LNCaP clone FGC (cell line): ENCODE measurements around the gene SCIN.

Experiments
- DNase-seq: peaks from one replicate; pipeline ENCODE4 v3.0.0-alpha.2; 2011; ENCODE audit warnings: low read depth
- H3K4me3 ChIP-seq: 2 replicates; pipeline ENCODE4 v1.5.1; 2011; ENCODE audit warnings: mild to moderate bottlenecking, low read depth, low read length, control low read depth
- CTCF ChIP-seq: IDR thresholded peaks from 2 replicates; pipeline ENCODE4 v1.5.1; 2012; ENCODE audit warnings: mild to moderate bottlenecking; ENCODE audit not compliant: control insufficient read depth, insufficient read depth; ENCODE audit errors: extremely low read depth

The SCIN gene

DNA sequence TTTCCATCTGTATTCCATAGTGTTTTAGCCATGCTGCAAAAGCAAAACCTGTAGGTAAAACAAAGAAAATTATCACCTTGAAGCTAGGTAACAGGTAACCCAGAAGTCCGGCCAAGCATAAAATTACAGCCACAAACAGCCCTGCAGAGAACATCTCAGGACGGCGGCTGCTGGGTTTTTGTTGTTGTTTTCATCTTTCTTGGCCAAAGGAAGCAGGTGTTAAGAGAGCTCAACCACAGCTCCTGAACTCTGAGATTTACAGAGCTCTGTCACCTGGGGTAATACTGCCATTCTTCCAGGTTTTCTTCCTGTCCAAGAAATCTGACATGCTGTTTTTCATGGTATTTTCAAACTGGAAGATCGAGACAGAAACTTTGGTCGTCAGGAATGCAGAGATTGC lies 847 bp upstream of the SCIN start:
- H3K4me3 ChIP-seq = no peak overlapping the region
- no peak for DNase-seq
- TF ChIP-seq CTCF = no peak

- peak overlapping the region; percentile 48 for H3K4me3 ChIP-seq
- no peak for DNase-seq
- no peak for TF ChIP-seq CTCF
Measured at GRCh38 chr7:12570168-12570533, 369 bp upstream of the SCIN start.

DNA sequence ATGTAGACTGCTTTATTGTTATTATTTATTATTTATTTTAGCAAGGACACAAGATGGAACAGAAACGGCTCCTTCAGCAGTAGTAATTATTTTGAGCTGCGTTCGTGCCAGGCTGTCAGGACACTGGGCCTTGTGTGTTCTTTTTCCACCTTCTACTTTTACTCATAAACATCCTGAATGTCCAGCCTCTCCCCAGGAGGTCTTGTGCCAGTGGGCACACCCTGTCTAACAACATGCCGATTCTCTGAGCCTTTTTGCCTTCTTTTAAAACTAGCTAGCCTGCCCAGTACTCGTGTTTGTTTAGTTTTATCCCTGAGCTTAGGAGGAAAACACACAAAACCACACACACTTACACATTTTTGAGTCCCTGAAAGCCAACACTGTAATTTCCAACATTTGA lies 1.2 kb downstream of the SCIN start:
- no peak overlapping the region for H3K4me3 ChIP-seq
- no peak for TF ChIP-seq CTCF
- no peak for DNase-seq

DNA sequence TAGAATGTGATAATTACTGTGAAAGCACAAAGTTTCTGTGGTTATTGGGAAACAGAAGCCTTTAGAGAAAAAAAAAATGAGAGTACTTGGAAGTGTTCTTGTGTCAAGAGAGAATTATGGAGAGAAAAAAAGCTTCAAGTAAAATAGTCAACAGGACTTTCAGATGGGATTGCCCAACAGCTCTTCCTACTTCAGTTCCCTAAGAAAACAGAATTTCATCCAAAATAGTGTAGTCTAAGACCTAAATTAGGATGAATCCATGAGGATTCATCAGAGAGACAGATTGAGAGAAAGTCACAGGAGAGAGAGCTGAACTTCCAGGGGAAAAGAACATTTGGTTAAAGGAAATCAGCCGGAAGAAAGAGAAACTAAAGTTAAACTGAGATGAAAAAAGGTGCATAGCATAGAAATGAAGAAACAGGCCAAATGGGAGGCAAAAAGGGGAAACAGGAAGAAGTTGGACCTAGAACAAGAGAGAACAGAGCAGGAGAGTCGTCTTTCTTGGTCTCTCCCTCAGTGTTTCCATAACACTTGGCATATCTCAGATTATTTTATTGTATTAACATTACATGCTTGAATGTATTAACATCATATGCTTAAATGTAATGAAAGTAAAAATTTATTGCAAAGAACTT lies 2.5 kb downstream of the SCIN start:
- no peak for DNase-seq
- no peak overlapping the region for H3K4me3 ChIP-seq
- TF ChIP-seq CTCF = no peak

DNA sequence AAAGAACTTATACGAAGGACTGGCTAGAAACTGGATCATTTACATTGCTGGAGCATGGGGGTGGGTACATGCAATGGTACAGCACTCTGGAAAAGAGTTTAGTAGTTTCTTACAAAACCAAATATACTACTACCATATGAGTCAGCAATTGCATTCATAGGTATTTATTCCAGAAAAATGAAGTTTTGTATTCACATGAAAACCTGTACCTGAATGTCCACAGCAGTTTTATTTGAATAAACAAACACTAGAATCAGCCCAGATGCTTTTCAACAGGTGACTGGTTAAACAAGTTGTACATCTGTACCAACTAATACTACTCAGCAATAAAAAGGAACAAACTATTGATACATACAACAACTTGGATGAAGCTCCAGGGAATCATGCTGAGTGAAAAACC lies 3.4 kb downstream of the SCIN start:
- TF ChIP-seq CTCF = no peak
- DNase-seq = peak; percentile 49
- H3K4me3 ChIP-seq = no peak overlapping the region

DNA sequence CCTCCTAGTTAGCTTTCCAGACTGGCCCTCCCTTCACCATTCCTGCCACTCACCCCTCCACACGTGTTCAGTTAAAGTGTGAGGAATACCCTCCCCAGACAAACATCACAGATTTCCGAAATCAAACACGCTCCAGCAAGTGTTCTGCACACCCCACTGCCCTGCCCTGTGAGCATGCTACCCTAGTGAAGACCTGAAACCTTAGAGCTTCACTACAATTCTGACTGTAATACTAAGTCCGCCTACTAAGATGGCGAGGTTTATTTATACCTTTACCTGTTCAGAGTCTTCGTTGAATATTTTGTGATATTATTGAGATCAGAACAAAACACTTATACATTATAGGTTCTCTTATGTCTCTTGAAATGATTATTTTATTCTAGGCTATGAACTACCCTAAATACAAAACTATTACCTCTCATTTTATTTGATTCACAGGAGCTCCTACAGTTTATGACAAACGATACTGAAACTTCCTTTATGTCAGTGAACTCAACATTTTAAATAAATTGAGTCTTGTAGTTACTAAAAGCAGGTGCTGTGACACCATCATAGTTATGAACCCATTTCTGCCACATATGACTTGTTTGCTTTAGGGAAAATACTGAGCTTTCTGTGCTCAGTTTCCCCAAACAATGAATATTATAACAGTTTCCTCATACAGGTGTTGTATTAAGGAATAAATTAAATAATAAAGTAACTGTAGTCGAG lies 8.6 kb downstream of the SCIN start:
- TF ChIP-seq CTCF = no peak
- DNase-seq = no peak
- no peak overlapping the region for H3K4me3 ChIP-seq

GRCh38 chr7:12581897-12582296 lies 11.4 kb downstream of the SCIN start:
- no peak overlapping the region for H3K4me3 ChIP-seq
- DNase-seq = no peak
- no peak for TF ChIP-seq CTCF
